Left forelimb (tissue), 1 donor: ENCODE results near the gene ANO1.

ENCODE experiments used
- DNase-seq: peaks from one replicate; pipeline ENCODE4 v3.0.0-alpha.2; 2018; ENCODE audit warnings: low spot score

ANO1 gene

DNA sequence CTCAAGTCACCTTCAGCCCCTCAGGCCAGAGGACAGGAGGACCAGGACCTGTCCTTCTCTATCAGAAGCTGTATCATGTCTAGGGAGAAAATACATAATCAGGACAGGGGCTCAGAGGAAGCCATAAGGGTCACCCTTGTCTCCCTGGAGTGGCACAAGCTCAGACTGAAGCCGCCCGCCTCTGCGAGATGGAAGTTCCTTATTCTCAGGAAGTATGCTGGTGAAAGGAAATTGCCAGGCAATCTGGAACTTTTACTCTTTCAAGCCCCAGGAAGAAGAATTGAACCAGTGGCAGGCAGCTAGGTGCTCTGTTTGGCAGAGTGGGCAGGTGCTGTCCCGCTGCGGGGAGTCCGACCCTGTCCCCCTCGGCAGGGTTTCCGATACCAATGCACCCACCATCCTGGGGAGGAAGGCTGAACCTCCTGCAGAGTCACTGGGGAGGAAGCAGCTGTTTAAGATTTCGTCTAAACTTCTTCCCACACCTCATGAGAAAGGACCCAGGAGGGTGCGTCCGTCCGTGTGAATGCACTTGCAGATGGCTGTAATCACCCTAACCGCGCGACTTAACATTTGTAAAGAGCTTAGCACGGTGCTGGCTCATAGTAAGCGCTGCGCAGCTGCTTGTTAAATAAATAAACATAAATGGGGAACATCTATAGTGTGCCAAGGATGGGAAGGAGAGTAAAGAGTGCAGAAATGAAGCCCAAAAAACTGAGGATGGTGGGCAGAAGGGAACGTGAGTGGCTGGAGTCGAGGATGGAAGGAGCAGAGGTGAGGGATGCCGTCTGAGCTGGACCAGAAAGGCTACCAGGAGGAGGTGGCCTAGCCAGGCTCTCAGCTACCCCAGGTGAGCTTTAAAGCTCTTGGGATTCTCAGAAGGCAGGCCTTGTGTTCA is 5.0 kb upstream of the ANO1 start:
- DNase-seq = peak; percentile 63

- DNase-seq = peak; percentile 69
Measured at GRCh38 chr11:70073871-70074371, 4.2 kb upstream of the ANO1 start.

- peak; percentile 58 for DNase-seq
Measured at GRCh38 chr11:70074746-70075145, 3.4 kb upstream of the ANO1 start.

DNA sequence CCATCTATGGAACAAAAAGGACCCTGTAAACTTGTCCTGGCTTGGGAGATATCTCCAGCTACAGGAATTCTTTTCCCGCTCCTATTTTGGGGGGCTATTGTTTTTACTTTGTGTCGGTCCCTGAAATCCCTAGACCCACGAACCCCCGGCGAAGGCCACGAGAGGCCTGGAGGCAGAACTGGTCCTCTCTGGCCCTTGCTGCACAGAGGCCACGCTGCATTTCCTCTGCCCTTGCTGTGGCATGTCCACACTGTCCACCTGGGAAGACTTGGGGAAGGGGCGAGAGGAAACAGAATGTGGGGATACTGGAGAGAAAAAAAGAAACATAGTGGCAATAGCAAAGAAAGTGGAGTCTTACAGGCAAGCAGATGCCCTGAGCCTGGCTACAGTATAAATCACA is 2.3 kb upstream of the ANO1 start:
- DNase-seq = peak; percentile 36

DNA sequence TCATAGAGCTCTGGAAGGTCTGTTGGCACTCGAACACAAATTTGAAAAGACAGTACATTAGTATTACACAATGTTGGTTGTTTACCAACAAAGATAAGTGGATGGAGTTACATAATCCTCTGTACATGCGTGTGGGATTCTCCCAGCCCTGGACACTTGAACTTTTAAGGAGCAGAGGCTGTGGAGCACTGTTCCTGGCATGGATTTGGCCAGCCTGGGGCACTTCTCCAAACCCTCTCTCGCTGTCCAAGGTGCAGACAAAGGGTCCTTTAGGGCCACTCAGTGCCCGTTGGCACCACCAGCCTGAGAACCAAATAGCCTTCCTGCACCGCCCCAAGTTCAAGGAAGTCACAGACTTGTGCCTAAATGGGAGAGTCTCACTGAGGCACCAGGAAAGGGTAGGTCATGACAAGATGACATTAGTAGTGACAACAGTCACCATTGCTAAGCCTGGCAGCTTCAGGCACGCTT is 1.6 kb upstream of the ANO1 start:
- no peak for DNase-seq

DNA sequence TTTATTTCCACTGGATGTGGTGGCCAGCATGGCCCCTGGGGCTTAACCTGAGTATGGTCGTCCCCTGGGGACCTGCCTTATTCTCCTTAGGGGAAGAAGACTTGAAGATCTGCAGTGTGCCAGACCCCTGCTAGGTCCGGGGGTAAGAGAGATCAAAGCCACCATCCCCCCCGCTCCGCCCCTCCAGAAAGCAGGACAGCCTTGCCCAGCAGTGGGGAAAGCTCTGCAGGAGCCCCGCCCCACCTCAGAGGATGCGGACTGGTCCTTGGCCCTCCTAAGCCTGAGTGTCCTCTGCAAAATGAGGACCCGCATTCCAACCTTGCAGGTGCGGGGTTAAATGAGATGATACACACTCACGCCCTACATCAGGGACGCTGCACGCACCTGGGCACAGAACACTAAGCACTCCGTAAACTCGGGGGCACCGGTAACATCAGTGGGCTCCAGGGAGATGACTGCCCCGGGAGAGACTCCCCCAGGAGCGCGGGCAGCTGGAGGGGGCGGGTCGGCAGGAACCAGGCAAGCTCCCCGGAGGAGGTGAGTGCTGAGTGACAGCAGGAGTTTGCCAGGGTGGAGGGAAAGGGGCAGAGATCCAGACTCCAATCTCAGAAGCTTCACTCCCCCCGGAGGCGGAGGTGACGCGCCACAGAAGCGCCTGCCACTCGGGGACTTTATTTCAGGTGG is 564 bp upstream of the ANO1 start:
- no peak for DNase-seq

DNA sequence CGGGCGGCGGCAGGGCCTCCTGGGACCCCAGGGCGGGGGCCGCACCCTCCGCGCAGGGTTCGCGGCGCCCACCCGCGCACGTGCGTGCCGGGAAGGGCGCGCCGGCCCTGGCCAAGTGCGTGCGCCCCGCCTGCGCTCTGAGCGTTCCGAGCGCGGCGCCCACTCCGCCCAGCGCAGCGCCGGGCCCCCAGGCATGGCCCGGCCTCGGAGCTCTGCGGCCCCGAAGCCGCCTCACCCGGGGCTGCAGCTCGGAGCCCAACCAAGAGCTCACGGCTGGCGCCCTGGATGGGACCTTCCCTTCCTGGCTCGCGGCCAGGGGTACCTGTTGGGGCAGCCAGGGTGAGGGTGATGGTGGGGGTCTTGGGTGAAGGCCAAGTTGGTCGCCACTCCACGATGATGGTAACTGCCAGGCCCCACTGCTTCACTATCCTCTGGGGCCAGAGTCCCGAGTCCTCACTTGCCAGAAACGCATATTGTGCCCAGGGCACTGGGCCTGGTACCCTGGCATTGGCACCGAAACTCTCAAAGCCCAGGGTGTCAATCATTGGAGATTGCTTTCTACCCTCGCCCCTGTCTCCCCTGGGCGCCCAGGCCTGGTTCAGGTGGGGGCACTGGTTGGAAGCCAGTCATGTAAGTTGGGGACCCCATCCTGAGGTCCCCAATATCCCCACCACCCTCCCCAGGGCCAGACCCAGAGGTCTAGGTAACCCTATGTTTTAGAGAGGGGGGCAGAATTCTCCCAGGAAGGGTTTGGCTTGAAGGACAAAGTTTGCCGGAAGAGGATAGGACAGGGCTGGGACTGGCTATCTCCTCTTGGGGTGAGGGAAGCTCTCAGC is 882 bp downstream of the ANO1 start:
- no peak for DNase-seq

DNA sequence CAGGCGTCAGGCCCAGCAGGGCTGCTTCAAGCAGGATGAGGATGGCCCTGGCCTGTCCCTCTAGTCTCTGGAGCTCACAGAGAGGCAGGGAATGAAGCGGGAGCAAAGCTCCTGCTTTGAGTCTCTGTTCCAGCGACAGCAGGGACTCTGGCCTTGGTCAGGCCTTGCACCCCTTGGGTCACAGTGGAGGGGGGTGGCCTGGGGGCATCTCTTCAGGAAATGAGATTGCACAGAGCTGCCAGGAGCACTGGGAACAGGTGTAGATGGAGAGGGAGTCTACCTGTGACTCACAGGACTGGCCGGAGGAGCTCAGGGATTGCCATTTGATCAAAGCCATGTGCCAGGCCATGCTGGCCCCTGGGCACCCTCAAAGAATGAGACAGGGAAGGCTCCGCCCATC is 1.6 kb downstream of the ANO1 start:
- DNase-seq = no peak

DNA sequence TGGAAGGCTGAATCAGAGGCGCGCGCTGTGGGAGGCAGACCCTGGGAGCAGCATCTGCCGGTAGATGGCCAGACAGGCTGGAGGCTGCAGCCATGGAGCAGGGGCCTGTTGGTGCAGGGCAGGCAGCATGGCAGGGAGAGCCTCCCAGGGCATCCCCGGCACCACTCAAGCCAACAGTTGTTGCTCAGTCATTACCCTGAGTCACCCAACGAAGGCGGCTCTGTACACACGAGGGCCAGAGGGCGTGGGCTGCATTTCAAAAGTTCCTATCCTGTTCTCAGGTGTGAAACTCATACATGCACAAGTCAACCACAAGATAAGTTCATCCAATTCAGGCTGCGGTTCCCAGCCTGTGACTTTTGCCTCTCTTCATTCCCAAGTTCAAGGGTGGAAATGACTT is 2.6 kb downstream of the ANO1 start:
- no peak for DNase-seq

GRCh38 chr11:70082829-70083228 is 4.7 kb downstream of the ANO1 start:
- DNase-seq = no peak

DNA sequence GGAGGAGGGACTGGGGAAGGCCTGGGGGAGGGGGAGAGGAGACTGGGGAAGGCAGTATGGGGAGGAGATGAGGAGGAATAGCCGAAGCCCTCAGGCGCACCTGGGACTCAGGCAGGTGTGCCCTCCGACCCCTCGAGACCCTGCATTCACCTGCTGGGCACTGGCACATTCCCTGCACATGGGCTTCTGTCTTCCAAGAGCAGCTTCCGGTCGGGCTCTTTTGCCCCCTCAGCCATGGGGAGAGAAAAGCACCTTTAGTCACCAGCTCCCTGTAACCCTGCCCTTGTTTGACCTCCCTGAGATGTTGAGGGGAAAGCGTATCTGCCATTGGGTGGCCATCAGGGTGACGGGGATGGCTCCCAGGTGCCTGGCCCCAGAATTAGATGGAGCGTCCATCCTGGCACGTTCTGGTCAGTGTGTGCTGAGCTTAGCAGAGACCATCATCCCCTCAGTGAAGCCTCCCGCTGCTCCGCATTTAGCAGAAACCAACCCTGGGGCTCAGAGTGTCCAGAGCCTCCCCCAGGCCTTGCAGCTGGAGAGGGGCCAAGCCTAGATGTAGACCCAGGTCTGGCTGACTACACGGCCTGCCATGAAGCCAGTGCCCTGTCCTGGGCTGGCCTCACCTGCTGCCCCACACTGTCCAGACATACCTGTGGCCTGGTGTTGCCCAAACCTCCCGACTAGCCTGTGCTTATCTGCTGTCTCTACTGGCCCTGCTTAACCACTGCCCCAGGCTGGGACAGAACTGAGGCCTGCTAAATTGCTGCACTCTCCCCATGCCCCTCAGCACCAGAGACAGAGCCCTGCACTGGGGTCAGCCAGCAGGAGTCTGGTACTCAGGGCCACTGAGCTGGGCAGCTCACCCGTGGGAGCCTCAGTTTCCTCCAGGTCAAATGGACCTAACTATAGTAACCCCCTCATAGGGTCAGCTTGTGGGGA is 6.2 kb downstream of the ANO1 start:
- no peak for DNase-seq

GRCh38 chr11:70085815-70086769 is 8.0 kb downstream of the ANO1 start:
- no peak for DNase-seq

- DNase-seq = no peak
Measured at GRCh38 chr11:70087446-70088167, 9.5 kb downstream of the ANO1 start.

DNA sequence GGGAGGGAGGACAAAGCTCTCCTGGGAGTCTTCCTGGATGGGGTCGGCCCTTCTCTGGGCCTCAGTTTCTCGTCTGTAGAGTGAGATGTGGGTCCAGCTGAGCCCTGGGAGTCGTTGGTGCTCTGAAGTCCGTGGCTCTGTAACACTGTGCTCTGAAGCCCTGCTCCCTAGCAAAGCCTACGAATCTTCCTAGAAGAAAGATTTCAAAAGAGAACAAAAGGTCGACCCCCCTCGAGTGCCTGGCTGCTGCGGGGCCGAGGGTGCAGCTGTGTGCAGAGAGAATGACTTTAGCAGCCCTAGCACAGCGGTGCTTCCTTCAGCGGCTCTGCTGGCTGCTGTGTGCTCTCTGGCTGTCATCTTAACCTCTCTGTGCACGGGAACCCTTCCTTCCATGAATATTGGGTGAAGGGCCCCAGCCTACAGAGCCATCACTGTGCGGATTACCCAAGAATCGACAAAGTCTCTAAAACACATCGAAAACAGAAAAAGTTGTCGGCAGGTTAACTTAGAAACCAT is 10.7 kb downstream of the ANO1 start:
- DNase-seq = no peak

DNA sequence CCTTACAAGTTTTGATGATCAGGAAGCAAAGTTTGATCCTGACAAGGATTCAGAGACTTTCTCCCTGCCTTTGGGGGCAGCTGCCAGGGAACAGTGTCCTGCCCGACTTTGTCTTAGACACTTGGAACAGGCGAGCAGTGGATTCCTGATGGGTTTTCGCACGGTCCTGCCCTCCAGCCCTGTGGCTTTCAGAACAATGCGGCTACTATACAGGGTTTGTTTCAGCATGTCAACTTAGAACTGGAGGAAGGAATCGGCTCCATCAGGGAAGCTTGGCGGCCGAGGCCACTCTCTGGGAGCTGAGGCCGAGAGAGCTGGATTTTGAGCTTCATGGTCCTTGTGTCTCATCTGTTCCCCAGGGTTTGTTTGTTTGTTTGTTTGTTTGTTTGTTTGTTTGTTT is 11.5 kb downstream of the ANO1 start:
- DNase-seq = no peak

DNA sequence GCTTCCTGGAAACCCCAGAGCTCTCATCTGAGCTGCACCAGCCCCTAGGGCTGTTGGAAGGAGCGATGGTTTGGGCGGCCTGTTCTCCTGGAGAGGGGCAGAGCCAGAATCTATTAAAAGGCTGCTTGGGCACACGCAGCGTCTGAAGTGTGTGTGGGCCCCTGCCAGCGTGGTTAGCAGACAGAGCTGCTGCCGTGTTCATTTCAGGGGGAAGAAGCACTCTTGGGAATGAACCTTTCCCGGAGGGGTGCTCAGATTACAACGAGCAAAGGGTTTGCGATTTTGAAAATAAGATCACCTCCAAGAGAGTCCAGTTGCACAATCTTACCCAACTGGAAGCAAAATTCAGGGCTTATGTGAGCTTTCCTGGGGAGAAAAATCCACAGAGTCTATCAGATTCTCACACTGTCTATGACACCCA is 12.9 kb downstream of the ANO1 start:
- DNase-seq = no peak

GRCh38 chr11:70091638-70092037 is 13.5 kb downstream of the ANO1 start:
- no peak for DNase-seq

DNA sequence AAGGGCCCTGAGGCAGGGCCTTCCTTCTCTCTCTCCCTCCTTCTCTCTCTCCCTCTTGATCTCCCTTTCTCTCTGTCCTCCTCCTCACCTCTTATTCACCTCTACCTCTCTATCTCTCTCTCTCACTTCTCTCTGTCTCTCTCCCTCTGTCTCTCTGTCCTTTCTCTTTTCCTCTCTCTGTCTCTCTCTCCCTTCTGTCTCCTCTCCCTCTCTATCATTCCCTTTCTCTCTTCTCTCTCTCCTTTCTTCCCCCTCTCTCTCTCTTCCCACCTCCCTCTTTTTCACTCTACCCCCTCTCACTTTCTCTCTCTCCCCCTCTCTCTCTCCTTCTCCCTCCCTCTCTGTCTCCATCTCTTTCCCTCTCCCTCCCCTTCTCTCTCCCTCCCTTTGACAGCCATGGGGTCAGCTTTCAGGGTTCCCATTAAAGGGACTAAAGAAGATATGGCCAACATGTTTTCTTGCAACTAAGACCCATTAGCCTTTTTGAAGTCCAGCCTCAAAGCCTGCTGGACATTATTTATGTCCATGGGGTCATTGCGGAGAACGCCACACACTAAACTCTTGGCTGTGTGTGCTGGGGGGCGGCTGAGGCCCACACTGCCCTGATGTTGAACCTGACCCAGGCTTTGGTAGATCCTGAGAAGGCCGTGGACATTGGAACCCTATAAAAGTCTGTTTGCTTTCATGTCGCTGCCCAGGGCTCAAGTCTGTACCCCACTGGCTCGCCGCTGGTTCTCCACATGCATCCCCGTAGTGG is 15.0 kb downstream of the ANO1 start:
- DNase-seq = no peak
